Measurements from ENCODE around the gene PHYKPL.
"Not testable (repeated sequence)": the region's sequence is repeated elsewhere in the genome, so short reads cannot be mapped to it uniquely, and the experiment has no call there.

The PHYKPL gene

DNA sequence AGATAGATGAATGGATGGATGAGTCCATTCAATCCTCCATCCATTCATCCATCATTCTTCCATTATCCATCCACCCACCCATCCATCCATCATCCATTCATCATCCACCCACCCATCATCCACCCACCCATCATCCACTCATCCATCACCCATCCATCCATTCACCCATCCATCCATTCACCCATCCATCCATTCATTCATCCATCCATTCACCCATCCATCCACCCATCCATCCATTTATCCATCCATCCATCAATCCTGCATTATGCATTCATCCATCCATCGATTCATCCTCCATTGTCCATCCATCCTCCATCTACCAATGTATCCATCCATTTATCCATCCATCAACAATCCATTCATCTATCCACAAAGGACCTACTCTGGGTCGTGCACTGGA, 12.8 kb upstream of the PHYKPL start:
- no peak overlapping the region for H3K4me3 ChIP-seq (ENCODE audit: low read depth, low read length)
- no peak for DNase-seq (ENCODE audit: low read depth)
- TF ChIP-seq, protein P1, sequence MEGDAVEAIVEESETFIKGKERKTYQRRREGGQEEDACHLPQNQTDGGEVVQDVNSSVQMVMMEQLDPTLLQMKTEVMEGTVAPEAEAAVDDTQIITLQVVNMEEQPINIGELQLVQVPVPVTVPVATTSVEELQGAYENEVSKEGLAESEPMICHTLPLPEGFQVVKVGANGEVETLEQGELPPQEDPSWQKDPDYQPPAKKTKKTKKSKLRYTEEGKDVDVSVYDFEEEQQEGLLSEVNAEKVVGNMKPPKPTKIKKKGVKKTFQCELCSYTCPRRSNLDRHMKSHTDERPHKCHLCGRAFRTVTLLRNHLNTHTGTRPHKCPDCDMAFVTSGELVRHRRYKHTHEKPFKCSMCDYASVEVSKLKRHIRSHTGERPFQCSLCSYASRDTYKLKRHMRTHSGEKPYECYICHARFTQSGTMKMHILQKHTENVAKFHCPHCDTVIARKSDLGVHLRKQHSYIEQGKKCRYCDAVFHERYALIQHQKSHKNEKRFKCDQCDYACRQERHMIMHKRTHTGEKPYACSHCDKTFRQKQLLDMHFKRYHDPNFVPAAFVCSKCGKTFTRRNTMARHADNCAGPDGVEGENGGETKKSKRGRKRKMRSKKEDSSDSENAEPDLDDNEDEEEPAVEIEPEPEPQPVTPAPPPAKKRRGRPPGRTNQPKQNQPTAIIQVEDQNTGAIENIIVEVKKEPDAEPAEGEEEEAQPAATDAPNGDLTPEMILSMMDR (IDR thresholded peaks at IDR 0.05; ENCODE audit: control insufficient read depth, extremely low read depth, insufficient read depth): no peak

DNA sequence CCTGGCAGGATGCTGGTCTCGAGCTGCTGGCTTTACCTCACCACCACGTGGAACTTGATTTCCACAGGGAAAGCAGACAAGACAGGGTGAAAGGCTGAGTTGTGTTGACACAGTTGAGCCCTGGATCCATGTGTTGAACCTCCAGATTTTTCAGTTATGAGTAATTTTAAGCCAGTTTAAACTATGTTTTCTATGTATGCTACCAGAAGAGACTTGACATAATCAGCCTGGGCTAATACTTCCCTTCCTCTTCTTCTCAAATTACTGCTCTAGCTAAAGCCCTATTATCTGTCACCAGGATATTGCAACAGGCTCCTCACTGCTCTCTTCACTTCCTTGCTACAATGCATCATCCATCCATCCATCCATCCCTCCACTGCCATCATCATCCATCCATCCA, 12.0 kb upstream of the PHYKPL start:
- TF ChIP-seq, protein P1 (IDR thresholded peaks at IDR 0.05; ENCODE audit: control insufficient read depth, extremely low read depth, insufficient read depth): no peak
- no peak for DNase-seq (ENCODE audit: low read depth)
- no peak overlapping the region for H3K4me3 ChIP-seq (ENCODE audit: low read depth, low read length)

DNA sequence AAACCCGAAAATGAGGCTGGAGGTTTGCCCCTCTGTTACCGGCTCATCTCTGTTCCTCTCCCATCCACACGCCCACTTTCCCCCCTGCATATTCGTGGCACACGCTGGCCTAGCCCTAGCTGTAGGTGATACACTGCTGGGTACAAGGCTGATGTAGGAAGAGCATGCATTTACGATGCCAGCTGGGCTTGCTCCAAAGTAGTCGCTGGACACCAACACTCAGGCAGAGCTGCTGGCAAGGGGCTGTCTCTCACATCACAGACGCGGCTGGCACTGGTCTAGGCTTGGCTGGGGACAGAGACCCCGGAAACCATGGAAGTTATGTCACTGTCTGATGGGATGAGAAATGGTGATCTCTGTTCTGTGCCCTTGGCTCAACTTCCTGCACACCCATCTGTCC, 9.8 kb upstream of the PHYKPL start:
- TF ChIP-seq, protein P1 (IDR thresholded peaks at IDR 0.05; ENCODE audit: control insufficient read depth, extremely low read depth, insufficient read depth): no peak
- H3K4me3 ChIP-seq (ENCODE audit: low read depth, low read length): no peak overlapping the region
- DNase-seq (ENCODE audit: low read depth): no peak

DNA sequence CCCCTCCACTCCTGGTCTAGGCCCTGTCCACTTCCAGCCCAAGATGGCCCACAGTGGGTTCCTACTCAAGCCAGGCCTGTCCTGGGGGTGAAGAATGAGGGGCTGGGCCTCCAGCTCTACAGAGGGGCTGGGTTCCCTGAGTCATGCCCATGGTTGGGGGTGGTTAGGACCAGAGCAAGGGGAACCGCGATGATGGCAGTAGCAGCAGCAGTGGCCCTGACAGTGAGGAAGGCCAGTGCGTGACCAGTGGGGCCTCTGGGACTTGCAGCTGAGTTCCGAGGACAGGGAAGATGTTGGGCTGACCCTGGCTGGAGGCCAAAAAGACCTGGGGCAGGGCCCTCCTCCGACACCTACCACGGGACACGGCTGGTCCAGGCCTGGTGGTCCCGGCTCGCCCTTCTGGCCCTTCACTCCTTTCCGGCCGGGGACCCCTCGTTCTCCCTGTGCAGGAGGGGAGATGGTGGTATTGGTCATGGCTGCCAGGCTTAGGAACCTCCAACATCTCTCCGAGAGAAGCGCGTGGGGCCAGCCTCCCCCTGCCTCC, 9.2 kb upstream of the PHYKPL start:
- DNase-seq (ENCODE audit: low read depth): no peak
- TF ChIP-seq, protein P1 (IDR thresholded peaks at IDR 0.05; ENCODE audit: control insufficient read depth, extremely low read depth, insufficient read depth): no peak
- no peak overlapping the region for H3K4me3 ChIP-seq (ENCODE audit: low read depth, low read length)

DNA sequence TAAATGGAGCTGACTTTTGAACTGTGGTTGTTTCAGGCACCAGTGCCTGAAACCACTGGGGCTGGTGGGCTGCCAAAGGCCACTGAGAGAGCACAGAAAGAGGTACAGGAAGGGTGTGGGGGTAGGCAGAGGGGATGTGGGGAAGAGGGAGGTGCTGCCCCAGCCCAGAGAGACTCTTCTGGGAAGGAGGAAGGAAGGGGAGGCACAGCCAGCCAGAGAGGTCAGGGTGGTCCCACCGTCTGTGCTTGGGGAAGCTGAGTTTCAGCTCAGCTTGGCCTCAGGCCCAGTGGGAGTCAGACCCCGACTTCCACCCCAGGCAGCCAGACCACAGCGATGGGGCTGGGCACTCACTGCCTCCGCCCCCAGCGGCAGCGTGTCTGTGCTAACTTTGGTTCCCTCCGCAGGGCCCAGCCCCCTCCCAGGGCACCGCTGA, 8.6 kb upstream of the PHYKPL start:
- no peak overlapping the region for H3K4me3 ChIP-seq (ENCODE audit: low read depth, low read length)
- no peak for DNase-seq (ENCODE audit: low read depth)
- TF ChIP-seq, protein P1 (IDR thresholded peaks at IDR 0.05; ENCODE audit: control insufficient read depth, extremely low read depth, insufficient read depth): no peak

DNA sequence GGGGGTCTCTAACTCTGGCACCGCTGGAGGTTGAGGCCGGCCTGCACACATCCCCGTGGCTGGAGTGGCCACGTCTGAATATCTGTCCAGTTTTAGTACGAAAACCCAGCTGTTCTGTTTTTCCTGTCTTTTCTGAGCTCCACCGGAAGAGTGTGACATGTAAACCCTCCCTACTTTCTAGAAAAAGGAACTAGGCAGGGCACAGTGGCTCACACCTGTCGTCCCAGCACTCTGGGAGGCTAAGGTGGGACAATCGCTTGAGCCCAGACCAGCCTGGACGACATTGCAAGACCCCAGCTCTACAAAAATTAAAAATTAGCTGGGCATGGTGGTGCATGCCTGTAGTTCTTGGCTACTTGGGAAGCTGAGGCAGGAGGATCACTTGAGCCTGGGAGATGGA, 8.2 kb upstream of the PHYKPL start:
- TF ChIP-seq, protein P1 (IDR thresholded peaks at IDR 0.05; ENCODE audit: control insufficient read depth, extremely low read depth, insufficient read depth): no peak
- no peak for DNase-seq (ENCODE audit: low read depth)

DNA sequence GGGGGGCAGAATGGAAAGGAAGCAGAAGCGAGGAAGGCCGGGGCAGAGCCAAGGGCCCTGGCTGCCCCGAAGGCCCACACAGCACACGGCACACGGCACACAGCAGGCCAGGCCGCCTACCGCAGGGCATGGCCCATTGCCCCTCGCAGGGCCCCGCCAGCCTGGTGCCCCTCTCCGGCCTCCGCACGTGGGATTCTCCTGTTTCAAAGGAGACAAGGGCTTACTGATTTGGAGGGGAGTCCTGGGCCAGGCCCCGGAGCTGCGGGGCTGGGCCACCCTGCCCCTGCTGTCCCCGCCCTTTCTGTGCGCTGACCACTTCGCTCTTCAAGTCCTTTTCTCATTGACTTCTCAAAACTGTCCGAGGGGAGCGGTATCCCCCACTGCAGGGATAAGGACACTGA, 7.7 kb upstream of the PHYKPL start:
- DNase-seq (ENCODE audit: low read depth): no peak
- TF ChIP-seq, protein P1 (IDR thresholded peaks at IDR 0.05; ENCODE audit: control insufficient read depth, extremely low read depth, insufficient read depth): no peak
- H3K4me3 ChIP-seq (ENCODE audit: low read depth, low read length): no peak overlapping the region

More for the DNA sequence above, 8.2 kb upstream of the PHYKPL start:
- no peak overlapping the region for H3K4me3 ChIP-seq (ENCODE audit: low read depth, low read length)

DNA sequence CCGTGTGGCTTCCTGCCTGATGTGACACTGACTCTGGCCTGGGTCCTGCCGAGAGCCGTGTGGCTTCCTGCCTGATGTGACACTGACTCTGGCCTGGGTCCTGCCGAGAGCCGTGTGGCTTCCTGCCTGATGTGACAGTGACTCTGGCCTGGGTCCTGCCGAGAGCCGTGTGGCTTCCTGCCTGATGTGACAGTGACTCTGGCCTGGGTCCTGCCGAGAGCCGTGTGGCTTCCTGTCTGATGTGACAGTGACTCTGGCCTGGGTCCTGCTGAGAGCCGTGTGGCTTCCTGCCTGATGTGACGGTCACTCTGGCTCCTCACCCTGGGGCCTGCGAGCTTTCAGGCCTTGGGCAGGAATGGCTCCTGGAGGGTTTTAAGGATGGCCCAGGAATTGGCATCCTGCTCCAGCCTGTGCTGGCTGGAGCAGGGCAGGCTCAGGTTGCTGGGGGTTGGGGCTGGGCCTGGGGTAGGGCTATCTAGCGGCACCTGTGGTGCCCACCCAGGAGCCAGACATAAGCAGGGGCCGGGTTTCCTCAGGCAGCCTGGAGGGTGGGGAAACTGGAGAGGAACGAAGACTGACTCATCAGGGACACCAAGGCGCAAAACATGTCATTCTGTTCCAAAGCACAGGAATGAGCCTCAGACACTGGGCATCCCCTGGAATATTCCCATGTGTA, 7.2 kb upstream of the PHYKPL start:
- DNase-seq (ENCODE audit: low read depth); H3K4me3 ChIP-seq (ENCODE audit: low read depth, low read length): not testable (repeated sequence)
